HG03175 (cell line): ENCODE results near the gene TRAPPC2.

Source experiments
- ATAC-seq: cut with Tn5 transposase; IDR thresholded peaks from one replicate; pipeline ENCODE4 v1.9.1; 2021; ENCODE audit warnings: mild to moderate bottlenecking, moderate library complexity; ENCODE audit not compliant: unreplicated experiment

TRAPPC2 gene

GRCh38 chrX:13734278-13735172 is at the start of gene TRAPPC2, which contains the start of gene OFD1:
Gene TRAPPC2, minus strand, starts transcription at chrX:13734620. Its CDS starts 14,657 bp downstream, at chrX:13719963.
Gene OFD1, plus strand, starts transcription at chrX:13734748. Its CDS starts 324 bp downstream, at chrX:13735072.
- peak; percentile 89 for ATAC-seq

GRCh38 chrX:13780868-13781427 is 46.5 kb upstream of the TRAPPC2 start:
- ATAC-seq: no peak

GRCh38 chrX:13778916-13779315 is 44.5 kb upstream of the TRAPPC2 start:
- no peak for ATAC-seq

- ATAC-seq: no peak
Observed at GRCh38 chrX:13776387-13776786, 42.0 kb upstream of the TRAPPC2 start.

- ATAC-seq: no peak
Observed at GRCh38 chrX:13775837-13776236, 41.4 kb upstream of the TRAPPC2 start.

GRCh38 chrX:13774696-13775095 is 40.3 kb upstream of the TRAPPC2 start:
- ATAC-seq: no peak

GRCh38 chrX:13770013-13770535 is 35.7 kb upstream of the TRAPPC2 start:
- ATAC-seq: no peak

- ATAC-seq: no peak
Observed at GRCh38 chrX:13768939-13769338, 34.5 kb upstream of the TRAPPC2 start.

GRCh38 chrX:13764765-13765164 is 30.3 kb upstream of the TRAPPC2 start:
- ATAC-seq: no peak

- no peak for ATAC-seq
Observed at GRCh38 chrX:13764281-13764680, 29.9 kb upstream of the TRAPPC2 start.

- no peak for ATAC-seq
Observed at GRCh38 chrX:13763489-13763888, 29.1 kb upstream of the TRAPPC2 start.

- ATAC-seq: peak; percentile 74
Observed at GRCh38 chrX:13761606-13762414, 27.4 kb upstream of the TRAPPC2 start.

GRCh38 chrX:13760426-13760825 is 26.0 kb upstream of the TRAPPC2 start:
- ATAC-seq: no peak

- ATAC-seq: peak; percentile 55
Observed at GRCh38 chrX:13759152-13759718, 24.8 kb upstream of the TRAPPC2 start.

- ATAC-seq: no peak
Observed at GRCh38 chrX:13756381-13756780, 22.0 kb upstream of the TRAPPC2 start.

- ATAC-seq: peak; percentile 37
Observed at GRCh38 chrX:13755254-13755653, 20.8 kb upstream of the TRAPPC2 start.

- no peak for ATAC-seq
Observed at GRCh38 chrX:13754765-13755164, 20.3 kb upstream of the TRAPPC2 start.

- ATAC-seq: peak; percentile 74
Observed at GRCh38 chrX:13752646-13753045, 18.2 kb upstream of the TRAPPC2 start.

GRCh38 chrX:13752141-13752540 is 17.7 kb upstream of the TRAPPC2 start:
- ATAC-seq: no peak

GRCh38 chrX:13750812-13751211 is 16.4 kb upstream of the TRAPPC2 start:
- no peak for ATAC-seq

GRCh38 chrX:13750204-13750603 is 15.8 kb upstream of the TRAPPC2 start:
- no peak for ATAC-seq
